Amygdala (tissue), 56 donors: ENCODE measurements around the gene ST8SIA4.
A peak's percentile ranks its signal among the peaks of the same experiment; 100 is the strongest.

Source experiments
- DNase-seq, 56 donors: peaks; one replicate each; lab custom pipeline; 2025; lab: John Stamatoyannopoulos, UW

The ST8SIA4 gene

GRCh38 chr5:100832252-100833230 is 70.5 kb downstream of the ST8SIA4 start:
- DNase-seq = no peak

DNA sequence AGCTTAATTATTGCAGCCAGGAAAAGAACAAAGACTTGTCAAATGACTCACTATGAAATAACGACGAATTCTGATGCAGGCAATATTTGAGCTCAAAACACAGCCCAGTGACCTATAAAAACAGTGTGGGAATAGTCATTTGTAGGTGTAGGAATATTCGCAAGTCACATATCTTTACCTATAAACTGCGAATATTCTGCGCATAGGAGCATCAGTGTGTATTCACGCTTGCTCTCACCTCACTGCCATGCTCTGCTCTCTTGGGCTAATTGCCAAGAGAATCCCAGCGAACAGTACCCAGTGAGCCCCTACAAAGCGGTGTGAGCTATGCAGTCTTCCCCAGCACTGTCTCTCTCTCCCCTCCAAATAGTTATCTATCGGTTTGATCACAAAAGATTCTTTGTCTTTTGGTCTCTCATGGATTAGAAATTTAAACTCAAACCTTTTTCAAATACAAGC is 74.2 kb downstream of the ST8SIA4 start:
- DNase-seq = no peak

DNA sequence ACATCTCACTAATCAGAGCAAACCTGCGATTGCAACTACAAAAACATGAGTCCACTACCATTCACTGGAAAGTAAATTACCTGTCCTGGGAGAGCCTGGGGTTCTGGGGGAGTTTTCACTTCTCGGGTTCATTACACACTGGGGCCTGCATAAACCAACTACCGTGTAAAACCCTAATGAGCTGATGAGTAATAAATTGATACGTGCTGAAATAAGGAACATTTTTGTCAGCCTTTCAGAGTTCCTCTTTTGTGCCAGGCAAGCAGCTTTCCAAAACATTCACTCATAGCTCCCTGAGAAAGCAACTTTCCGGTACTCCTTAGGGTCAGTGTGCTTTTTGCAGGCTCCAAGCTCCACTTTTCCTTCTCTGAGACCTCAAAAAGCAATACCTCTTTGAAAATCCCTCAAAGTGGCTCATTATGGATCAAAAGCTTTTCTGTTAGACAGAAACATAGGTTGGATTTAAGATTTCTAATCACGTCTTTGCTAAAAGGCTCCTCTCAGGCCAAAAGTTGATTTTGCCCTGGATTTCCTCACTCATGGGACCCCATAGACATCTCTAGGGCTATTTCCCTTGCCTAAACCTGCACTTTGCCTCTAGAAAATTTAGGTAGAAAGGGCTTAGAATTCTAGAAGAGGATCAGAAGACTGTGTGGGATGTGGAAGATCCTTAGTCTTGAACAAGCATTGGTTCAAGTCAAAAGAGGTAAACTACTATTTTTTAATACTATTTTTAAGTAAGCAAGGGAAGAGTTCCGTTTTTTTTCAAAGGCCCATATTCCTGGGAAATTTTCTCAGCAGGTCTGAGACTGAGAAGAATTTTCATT is 74.8 kb downstream of the ST8SIA4 start:
- DNase-seq = peak in 3 of 56 donors; percentile 1 to 16 (median 3)

DNA sequence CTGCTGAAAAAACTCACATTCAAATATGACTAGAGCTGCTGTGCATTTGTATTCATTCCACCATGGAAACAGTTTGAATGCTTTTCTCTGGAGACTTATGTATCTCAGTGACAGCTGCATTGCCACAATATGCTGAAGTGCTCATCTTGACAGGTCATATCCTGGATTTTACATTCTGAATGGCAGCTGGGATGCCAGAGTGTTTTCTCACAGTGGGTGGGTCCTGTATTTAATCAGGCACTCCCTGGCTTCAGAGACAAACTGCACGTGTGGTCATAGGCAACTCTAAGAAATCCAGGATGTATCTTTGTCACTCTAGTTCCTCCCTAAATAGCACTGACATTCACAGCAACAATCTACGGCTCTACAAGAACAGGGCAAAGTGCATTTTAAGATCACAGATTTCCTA is 75.6 kb downstream of the ST8SIA4 start:
- DNase-seq = peak in 2 of 56 donors; percentile 1 to 2

DNA sequence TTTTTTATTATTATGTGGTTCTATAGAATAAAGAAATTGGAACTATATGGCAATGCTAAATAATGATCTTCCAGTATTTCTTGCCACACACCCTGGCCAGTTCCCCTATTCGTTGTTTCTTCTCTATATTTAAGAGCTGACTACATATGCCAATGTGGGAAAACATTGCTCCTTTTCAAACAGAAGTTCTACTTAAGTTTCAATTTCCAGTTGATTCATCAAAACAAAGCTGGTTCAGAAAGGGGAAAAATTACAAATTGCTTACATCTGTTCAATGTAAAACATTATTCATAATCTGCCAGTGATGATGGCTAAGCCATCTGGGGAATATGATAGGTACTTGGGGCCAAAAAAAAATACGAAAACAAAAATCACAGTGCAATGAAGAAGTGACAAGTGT is 76.9 kb downstream of the ST8SIA4 start:
- DNase-seq = no peak

- DNase-seq = no peak
Observed at GRCh38 chr5:100824635-100825034, 78.4 kb downstream of the ST8SIA4 start.

GRCh38 chr5:100823812-100824211 is 79.3 kb downstream of the ST8SIA4 start:
- no peak for DNase-seq

- DNase-seq = no peak
Observed at GRCh38 chr5:100821751-100822150, 81.3 kb downstream of the ST8SIA4 start.

DNA sequence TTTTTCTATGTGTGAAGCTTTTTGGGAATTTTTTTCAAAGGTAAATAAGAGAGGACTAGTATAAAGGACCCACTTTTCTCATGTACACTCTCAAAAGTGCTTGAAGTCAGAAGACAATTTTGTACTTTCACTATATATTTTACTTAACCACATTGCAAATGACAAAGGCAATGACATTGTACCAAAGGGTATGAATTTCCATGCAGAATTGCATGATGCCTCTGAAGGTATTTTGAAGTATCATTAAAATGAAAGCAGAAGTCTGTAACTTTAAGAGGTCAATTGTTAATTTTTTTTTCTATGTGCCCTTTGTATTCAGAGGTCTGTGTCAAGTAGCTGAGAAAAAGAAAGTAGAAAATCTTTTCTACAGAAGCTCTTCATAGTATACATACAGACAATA is 84.7 kb downstream of the ST8SIA4 start:
- no peak for DNase-seq

DNA sequence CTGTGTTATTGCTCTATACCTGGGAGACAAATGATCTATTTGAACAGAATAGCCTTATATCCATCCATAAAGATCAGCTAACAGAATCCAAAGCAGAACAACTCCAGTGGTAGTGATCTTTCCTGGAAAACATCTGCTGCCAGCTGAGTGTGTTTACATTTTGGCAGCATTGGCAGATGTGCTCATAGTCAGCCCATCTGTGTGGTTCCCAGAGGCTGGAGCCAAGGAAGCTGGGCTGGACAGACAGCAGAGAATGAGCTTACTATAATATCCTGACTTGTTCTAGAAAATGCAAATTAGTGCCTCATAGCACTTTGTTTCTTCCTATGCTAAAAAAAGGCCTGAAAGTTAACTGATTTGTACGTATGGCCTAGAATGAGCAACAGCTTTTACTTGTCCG is 99.7 kb downstream of the ST8SIA4 start:
- peak in 12 of 56 donors; percentile 6 to 68 (median 32) for DNase-seq

- DNase-seq = no peak
Observed at GRCh38 chr5:100802208-100802607, 100.9 kb downstream of the ST8SIA4 start.

DNA sequence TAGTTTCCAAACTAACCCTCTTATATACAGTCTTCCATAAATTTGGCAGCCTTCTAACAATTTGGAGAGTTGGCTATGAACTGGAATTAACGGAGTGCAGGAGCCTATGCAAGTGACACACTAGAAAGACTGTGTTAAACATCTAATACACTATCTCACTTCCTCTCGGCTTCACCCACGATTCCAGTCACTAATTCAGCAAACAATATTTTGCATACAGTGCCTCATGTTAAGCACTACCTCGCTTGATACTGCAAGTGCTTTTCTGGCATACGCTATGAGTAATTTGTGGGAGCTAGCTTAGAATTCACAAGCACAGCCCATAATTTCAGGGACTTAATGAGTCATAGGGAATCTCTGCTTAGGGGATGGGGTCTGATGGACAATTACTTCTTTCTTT is 102.5 kb downstream of the ST8SIA4 start:
- no peak for DNase-seq

GRCh38 chr5:100799166-100799565 is 103.9 kb downstream of the ST8SIA4 start:
- peak in 11 of 56 donors; percentile 11 to 60 (median 28) for DNase-seq

- DNase-seq = no peak
Observed at GRCh38 chr5:100797861-100798260, 105.2 kb downstream of the ST8SIA4 start.

DNA sequence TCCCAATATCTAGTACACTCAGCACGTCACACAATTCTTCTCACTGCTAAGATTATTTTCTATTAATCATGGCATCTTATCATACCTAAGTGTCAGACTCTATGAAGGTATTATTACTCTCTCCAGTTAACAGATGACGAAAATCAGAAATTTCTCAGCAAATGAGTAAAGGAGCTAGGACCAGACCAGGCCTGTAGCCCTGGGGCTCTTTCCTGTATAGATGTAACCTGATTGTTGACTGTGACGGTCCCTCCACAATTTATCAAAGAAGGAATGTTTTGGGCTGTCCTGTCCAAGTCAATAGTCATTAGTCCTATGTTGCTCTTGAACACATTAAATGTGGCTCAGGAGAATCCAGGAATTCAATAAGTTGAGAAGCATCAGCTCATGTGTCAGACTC is 106.2 kb downstream of the ST8SIA4 start:
- no peak for DNase-seq

- no peak for DNase-seq
Observed at GRCh38 chr5:100794844-100795243, 108.2 kb downstream of the ST8SIA4 start.

DNA sequence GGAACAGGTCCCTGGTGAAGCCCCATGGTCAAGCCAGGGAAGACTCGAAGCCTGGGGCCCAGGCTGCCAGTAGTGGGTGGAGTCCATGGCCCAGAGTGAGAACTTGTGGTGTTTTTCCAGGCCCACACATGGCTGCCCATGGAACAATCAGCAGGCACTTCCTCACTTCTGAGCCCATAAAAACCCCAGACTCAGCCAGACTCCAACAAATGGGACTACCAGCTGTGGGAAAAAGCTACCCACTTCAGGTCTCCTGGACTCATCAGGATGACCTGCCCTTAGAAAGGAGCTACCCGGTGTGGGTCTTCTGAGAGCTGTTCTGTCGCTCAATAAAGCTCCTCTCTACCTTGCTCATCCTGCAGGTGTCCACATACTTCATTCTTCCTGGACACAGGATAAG is 108.9 kb downstream of the ST8SIA4 start:
- no peak for DNase-seq

DNA sequence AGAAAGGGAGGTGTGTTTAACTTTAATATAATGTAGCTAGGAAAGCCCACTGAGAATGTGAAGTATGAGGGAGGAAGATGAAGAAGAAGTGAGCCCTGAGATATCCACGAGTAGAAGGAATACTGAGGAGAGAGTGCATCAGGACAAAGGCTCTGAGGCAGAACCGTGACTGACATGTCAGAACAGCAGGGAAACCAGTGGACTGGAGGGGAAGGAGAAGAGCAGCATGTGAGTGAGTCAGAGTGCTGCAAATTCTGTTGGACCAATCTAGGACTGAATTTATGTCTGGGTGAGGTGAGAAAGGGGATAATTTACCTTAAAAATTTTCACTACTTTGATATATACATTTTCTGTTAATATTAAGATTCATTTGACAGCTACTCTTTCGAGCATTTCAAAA is 110.3 kb downstream of the ST8SIA4 start:
- DNase-seq = no peak

- DNase-seq = no peak
Observed at GRCh38 chr5:100791391-100791790, 111.7 kb downstream of the ST8SIA4 start.

DNA sequence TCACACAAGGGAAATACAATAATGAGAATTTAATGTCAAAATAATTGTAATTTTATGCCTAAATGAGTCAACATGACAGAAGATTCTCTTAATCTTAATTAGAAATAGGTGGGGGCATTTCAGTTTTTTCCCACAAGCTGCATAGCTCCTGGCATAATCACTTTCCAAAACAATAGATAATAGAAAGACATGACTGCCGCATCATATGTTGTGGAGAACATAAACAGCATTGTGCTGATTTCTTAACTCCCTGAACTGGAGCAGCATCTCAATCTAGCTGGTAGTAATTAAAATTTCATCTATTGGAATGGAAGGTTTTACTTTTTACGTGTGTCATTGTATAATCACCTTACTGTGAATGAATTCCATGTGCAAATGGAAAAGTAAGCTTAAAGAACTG is 112.1 kb downstream of the ST8SIA4 start:
- no peak for DNase-seq

DNA sequence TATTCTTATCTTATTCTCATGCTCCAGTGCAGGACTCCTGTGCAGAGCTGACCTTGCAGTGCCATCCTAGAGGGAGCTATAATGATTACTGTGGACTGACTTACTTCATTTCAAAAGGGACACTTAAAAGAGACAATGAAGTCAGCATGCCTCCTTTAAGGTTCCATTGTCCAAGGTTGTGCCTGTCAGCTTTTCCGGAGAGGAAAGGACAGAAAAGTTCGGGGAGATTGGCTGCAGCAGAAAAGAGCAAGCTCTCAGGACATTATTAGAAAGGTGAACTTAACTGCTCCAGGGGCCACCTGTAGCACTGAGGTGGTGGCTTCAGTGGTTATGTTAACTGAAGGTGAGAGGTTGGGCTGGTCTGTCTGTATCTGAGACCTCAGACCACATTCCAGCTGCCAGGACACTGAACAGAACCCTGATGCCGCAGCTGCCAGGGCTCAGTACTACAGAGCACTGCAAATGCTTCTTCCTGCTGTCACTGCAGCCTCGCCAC is 112.9 kb downstream of the ST8SIA4 start:
- DNase-seq = no peak
